Activated effector memory CD4-positive, alpha-beta T cell treated with anti-CD3 and anti-CD28 coated beads, Interleukin-2, amount 50 U/mL, for 16 hours (primary cell): ENCODE data around the gene RBBP8NL.

ENCODE experiments used
- DNase-seq: peaks from one replicate; pipeline ENCODE4 v3.0.0-alpha.2; 2020

The RBBP8NL gene

DNA sequence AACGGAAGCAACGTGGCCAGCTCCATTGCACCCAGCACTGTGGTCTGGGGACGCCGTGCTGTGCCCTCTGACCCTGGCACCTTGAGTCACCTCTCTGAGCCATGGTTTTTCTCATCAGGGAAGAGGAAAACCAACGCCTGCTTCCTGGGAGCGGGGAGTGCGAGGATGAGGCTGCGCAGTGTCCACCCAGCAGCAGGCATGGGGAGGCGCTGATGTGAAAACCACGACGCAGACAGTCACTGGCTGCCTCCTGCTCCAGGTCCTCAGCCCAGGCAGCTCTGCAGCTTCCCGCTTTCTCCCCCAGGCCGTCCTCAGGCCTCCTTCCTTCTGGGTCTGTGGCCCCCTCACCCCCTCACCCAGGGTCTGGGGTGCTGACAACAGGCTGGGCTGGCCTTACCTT, 34.5 kb upstream of the RBBP8NL start:
- DNase-seq: no peak

DNA sequence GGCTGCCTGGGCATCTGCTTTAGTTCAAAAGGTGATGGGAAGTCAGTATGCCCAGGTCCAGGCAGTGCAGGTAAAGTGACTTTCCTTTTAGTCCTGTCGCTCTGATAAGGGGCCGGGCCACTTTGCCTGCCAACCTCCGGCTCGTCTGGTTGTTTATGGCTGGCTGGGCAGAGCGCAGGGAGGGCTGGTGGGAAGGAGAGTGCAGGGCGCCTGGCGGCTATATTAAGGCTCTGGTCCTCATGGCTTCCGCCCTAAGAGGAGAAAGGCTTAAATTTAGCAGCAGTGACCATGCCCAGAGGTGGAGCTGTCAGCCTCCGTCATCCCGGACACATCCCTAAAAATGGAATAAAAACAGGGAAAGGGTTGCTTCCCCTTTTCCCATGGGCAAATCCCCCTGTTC, 33.8 kb upstream of the RBBP8NL start:
- DNase-seq: no peak

DNA sequence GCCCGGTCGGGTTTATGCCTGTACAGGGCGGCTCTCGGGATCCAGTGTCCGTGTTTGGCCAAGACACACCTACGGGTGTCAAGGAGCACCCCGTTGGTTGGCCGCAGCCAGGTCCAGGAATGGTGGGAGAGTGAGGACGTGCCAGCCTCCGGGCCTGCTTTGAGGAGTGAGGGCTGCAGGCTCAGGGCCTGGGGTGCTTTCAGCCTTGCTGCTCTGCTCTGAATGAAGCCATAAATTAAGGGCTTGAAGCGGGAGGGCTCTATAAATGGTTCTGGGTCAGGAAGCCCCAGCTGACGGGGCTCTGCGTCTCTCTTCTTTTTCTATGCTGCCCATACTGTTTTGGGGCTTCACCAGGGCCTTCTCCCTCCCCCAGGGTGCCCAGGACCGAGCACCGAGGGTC, 33.3 kb upstream of the RBBP8NL start:
- DNase-seq: no peak

DNA sequence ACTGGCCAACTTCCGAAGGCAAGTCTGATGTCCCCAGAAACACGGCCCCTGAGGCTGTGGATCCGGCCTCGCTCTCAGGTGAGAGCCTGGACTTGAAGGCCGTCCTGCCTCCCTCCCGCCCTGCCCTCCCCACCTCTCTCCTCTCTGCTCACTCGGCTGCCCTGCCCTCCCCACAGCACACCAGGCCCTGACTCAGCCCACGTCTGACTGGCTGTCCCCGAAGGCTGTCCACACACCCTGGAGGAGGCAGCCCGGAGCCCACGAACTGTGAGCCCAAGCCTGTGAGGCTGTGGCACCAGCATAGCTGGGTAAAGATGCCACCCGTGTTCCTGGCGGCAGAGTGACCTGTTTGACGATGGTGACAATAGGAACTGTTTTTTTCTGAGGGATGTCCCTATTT, 32.1 kb upstream of the RBBP8NL start:
- DNase-seq: no peak

DNA sequence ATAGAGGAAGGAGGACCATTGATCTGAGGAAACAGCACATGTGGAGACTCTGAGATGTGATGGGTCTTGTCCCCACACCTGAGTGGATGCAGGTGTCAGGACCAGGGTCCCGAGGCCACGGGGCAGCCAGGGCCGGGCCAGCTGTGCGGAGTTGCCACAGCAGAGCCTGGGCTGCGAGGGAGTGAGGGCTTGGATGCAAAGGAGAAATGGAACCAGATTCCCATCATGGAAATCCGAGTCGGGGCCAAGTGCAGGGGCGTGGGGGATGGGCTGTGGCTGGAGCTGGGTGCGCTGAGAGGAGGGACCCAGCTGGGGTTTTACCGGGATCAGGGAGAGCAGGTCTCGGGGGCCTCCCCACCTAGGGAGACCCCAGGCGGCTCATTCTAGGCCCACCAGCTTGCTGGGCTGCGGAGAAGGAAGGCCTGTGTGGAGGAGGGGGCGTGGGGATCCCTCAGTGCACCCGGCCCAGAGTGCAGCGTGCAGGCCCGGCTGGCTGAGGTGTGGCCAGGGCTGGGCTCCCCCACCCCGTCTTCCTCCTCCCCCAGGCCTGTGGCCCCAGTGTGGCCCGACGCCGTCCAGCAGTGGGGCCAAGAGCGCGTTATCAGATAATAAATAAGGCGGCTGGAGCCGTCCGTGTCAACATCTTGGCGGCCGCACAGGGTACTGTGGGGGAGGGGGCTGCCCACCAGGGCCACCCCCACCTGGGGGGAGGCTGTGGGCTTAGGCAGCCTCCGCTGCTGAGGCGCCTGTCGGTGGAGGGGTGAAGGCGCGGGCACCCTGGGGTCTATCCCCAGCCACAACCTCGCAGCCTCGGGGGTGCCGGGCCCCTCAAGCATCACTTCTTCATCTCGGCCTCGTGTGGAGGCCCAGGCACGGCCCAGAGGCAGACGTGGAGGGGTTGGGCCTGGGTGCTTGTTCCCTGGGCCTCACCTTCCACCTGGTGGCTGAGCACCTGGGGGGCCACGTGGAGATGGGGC, 31.2 kb upstream of the RBBP8NL start:
- no peak for DNase-seq

DNA sequence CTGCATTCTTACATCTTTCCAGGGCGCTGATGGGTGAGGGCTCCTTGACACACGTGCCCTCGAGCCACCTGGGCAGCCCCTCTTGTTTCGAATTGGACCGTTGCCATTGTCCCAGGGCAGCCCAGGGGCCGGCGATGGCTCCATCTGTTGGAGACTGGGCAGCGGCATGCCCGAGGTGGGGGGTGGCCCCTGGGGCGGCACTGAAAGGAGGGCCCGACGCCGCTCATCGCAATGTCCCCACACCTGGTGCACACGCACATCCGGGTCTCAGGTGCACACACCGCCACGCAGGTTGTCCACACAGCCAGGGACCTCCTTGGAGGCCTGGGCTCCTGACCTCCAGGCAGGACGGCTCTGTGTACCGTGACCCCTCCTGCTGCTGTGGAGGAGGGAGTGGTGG, 30.5 kb upstream of the RBBP8NL start:
- no peak for DNase-seq

DNA sequence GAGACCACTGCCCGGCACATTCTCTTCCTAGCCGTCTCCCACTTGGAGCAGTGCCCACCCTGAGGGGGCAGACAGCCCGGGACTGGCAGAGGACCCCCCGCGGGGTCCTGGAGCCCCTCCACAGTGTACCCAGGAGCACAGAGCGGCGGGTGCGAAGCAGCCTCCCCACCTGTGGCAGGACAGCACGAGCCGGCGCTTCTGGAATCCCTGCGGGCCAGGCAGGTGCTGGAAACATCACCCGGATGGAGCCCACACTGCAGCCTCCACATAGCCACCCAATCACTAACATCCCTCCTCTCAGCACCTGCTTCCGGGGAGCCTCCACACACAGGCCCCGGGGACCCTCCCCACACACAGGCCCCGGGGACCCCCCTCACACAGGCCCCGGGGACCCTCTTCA, 29.8 kb upstream of the RBBP8NL start:
- DNase-seq: no peak

DNA sequence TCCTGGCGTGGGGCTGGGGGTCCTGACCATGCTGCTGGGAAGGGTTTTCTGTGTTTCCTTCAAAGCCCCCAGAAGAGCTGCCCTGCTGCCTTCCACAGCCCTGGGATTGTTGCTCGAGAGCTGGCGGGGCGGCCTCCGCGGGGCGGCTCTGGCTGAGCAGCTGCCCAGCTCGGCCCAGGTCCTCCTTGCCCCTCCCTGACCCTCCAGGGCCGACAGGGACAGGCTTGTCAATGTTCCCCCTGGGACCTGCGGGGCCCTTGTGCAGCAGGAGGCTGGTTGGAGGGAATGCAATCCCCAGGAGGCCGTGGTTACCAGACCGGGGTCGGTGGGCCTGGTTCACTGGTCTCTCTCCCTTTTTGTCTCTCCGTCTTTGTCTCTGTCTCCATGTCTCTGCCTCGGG, 28.6 kb upstream of the RBBP8NL start:
- no peak for DNase-seq

DNA sequence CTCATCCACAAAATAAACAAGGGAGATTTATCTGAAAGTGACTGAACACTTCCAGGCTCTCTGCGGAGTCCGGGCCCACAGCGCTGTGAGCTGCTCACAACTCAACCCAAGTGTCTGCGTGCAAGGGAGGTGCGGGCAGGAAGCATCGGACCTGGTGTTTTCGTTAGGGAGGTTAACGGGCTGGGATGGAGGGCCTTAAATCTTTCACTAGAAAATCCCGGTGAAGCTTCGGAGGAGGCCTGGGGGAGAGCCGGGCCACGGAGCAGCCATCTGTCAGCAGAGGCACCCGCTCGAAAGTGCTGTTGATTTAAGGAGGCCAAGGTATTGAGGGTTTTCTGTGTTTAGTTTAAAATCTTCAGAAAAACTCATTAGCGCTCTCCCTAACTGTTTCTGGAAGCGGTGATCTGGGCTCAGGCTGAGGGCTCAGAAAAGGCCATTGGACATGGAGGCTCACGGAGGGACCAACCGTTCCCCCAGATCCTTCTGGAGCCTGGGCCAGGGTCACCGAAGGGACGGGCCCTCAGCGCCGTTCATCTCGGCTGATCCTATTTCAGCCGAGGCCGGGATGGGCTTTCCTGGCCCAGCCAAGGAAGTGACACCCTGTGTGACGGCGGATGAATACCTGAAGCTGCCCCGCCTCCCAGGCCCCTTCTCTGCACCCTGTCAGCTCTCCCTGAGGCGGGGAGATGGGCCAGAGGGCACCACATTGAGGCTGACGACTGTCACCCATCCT, 27.7 kb upstream of the RBBP8NL start:
- no peak for DNase-seq

DNA sequence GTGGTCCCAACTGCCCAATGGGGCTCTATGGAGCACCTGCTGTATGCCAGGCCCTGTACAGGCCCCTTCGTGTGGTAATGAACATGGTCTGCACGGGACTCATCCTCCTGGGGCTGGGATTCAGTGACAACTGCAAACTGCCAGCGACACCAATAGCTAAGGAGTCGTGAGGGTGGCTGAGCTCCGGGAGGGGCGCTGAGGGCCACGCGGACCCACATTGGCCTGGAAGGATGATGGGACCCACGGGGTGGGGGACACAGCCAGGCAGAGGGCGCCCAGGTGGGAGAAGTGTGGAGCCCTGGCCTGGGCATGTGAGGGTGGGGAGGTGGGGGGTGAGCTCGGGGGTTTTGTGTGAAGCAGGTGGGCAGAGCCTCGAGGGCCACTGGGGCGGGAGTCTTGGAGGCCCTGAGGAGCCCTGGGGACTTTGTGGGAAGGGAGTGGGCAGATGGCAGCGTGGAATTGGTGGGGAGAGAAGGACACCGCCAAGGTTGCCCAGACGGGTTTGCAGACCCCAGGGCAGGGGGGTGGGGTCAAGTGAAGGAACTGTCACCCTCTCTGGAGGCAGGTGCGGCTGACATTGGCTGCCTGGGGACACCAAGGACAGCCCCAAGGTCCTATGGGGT, 26.0 kb upstream of the RBBP8NL start:
- no peak for DNase-seq

DNA sequence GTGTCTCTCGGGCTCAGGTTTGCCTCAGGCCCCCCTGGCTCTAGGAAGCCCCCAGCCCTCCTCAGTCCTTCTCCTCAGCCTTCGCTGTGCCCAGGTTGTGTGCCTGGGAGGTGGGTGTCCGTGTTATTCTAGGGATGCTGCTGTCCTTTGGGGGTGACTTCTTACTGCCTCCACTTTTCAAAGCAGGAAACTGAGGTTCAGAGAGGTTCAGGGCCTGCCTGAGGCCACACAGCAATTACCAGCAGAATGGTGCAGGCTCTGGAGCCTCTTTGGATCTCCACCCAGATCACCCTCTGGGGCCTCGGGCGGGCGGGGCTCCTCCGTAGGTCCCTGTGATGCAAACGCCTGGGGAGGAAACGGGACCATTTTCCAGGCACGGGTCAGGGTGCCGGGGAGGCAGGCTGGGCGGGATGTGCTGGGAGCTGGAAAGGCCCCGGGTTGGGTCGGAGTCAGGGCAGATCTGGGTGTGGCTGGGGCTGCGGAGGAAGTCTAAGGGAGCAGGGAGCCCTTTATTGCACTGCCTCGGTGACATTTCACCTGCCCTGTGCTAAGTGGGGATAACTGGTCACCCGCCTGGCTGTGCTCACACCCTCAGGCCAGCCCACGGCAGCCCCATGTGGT, 25.2 kb upstream of the RBBP8NL start:
- DNase-seq: no peak

DNA sequence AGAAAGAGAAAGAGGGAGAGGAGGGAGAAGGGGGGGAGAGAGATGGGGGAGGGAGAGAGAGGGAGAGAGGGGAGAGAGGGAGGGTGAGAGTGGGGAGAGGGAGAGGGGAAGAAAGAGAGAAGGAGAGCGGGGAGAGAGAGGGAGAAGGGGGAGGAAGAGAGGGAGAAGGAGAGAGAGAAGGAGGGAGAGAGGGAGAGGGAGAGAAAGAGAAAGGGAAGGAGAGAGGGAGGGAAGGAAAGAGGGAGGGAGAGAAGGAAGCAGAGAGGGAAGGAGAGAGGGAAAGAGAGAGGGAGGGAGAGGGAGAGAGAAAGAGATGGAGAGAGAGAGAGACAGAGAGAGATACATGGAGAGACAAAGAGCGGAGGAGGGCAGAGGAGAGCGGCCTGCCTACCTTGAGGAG, 24.6 kb upstream of the RBBP8NL start:
- no peak for DNase-seq

DNA sequence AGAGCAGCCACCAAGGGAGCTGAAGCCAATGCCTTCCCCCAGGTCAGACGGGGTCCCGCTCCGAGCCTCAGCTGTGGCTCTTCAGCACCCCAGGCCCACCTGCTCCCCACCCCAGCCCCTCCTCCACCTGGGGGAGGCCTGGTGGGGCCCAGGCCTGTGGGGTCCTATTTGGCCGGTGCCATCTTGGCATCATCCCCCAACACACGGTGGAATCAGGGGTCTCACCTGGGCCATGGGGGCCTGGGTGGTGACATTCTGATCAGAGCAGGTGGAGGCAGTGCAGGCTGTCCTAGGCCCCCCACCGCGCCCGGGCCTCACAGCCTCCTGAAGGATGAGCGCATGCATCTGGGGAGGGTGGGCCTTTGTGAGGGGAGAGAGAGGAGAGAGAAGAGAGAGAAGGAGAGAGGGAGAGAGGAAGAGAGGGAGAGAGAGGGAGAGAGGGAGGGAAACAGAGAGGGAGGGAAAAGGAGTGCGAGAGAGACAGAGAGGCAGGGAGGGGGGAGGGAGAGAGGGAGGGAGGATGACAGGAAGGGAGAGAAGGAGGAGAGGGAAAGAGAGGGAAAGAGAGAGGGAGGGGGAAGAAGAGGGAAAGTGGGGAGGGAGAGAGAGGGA, 23.9 kb upstream of the RBBP8NL start:
- DNase-seq: no peak

DNA sequence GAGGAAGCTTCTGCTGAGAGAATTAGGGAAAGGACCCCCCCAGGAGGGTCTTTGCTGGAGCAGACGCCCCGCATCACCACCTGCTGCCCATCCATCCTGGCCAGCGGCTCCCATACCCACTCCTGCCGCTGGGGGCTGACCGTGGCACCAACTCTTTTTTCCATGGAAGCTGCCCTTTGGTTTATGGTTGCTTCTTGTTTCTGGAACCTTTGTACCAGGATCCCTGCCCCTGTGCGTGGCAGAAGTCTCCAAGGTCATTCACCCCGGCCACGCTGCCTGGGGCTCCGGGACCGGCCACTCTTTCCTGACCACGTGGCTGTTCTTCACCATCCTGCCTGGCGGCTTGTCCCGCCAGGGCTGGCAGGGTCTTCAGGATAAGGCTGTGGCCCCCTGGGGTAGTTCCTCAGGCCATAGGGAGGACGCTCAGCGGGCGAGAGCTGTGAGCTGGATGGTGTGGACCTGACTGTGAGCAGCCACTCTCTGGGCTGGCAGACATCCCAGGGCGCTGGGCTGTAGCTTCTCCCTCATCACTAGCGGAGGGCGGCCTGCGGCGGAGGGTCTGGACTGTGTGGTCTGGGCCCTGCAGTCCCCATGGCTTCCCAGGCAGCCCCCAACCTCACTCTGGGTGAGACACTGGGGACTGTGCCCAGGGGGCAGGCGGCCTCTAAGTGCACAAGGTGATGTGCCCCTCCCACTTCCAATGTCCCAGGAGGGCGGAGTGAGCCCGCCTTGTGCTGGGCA, 22.8 kb upstream of the RBBP8NL start:
- no peak for DNase-seq

DNA sequence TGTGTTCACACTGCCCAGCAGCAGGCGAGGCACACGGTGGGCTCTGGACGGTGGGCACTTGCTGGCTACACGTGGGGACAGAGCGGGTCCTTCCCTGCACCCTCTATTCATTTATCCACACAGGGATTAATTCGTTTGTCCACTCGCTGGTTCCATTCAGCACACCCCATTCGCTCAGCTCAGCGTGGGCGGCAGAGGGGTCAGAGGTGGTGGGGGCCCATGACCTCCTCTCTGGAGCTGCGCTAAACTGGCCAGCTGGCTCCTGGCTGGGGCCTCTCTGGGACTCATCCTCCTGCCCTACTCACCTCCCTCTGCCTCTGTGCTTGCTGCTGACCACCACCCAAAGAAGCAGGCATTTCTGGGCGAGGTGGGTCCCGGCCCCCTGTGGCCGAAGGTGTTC, 21.4 kb upstream of the RBBP8NL start:
- no peak for DNase-seq

DNA sequence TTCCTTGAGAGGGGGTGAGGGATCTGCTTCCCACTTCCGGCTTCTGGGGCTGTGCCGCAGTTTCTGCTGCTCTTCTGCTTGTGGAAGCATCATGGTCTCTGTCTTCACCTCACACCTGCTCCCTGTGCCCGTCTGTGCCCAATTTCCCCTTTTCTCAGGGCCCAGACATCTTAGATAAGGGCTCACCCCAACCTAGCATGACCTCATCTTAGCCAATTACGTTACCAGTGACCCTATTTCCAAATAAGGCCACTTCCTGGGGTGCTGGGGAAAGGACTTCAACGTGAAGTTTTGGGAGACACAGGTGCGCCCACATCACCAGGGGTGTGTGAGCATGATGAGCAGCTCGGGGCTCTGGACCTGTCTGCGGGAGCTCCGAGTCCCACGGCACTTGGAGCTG, 20.7 kb upstream of the RBBP8NL start:
- DNase-seq: no peak

DNA sequence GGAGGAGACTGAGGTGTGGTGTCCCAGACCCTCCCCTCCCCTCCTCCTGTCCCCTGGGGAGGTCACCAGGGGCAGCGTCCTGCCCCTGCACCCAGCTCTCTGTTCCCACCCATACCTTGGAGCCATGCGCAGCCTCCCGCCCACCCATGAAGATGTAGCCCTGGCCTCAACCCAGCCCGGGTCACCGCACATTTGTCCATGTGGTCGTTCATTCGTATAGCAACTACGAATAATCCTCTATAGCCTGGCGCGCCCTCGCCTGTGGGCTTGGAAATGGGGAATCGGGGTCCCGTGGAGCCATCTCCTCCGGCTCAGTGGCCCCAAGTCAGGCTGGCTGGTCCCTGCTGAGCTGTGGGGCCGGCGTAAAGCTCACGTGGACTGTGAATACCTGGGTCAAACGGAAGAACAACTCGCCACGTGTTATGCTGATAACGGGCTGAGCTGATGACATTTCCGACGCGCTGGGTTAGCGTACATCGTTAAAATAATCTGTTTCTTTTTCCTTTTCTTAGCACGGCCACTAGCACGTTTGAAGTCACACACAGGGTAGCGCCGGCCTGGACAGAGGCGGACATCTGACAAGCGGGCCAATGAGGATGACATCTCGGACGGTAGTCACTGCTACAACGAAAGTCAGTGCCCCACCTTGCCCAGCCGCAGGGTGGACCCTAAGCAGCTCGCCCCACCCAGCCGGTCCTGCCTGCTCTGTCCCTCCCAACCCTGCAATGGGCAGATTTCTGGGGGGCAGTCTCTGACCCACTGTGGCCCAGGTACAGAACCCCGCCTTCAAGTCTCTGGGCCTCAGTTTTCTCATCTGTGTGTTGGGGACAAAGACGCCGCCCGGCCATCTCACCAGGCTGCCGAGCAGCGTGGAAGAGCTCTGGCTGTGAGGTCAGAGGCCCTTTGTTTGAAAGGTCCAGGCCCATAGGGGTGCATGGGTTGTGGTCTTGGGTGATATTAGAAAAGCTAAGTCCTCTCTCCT, 19.8 kb upstream of the RBBP8NL start:
- no peak for DNase-seq

DNA sequence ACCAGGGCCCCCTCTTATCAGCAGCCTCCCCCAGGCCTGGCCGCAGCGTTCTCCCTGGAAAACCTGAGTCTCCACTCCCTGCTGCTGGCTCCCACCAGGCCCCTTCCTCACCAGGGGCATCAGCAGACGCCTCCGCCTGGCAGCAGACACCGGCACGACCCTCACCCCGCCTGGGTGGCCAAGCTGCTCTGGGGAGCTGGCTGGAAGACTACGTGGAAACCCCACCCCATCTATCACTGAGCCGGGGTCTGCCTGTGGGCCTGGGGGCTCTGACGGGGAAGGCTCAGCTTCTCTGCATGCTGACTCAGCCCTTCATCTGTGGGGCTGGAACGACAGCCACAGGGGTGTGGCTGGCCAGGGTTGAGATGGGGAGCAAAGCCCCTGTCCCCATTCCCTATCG, 19.1 kb upstream of the RBBP8NL start:
- no peak for DNase-seq

DNA sequence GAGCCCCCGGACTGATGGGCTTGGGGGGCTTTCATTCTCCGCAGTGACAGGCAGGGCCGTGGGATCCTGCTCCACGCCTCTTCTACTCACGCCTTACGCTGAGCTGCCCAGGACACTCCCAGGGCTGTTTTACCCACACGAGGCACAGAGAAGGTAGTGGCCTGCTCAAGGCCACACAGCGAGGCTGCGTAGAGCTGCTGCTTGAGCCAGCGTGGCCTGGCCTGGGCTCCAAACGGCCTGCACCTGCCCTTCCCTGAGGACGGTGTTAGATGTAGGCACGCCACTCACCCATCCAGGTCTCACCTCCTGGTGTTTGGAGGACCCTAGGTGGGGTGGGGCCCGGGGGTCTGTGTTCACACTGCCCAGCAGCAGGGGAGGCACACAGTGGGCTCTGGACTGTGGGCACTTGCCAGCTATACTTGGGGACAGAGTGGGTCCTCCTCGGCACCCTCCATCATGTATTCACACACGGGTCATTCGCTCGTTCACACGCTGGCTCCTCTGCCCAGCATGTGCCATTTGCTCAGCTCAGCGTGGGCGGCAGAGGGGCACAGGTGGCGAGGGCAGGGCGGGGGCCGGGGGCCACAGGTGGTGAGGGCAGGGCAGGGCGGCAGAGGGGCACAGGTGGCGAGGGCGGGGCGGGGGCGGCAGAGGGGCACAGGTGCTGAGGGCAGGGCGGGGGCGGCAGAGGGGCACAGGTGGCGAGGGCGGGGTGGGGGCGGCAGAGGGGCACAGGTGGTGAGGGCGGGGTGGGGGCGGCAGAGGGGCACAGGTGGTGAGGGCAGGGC, 18.4 kb upstream of the RBBP8NL start:
- DNase-seq: no peak

DNA sequence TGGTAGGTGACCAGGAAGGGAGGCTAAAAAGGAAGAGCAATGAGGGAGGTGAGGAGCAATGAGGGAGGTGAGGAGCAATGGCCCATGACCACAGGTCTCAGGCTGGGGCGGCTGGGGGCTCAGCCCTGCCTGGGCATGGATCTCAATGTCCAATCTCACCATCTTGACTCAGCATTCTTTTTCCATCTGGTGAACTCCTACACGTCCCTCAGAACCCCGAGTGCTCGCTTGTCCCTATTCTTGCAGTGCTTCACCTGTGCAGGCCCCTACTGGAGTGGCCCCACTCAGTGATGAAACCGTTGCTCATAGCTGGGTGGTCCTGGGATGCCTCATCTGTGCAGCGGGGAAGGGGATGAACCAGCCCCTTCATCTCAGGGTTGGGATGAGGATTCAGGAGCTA, 16.9 kb upstream of the RBBP8NL start:
- DNase-seq: no peak
